ENCODE measurements around the gene SMARCAD1.
"Not testable (repeated sequence)": the region's sequence is repeated elsewhere in the genome, so short reads cannot be mapped to it uniquely, and the experiment has no call there.

DNA sequence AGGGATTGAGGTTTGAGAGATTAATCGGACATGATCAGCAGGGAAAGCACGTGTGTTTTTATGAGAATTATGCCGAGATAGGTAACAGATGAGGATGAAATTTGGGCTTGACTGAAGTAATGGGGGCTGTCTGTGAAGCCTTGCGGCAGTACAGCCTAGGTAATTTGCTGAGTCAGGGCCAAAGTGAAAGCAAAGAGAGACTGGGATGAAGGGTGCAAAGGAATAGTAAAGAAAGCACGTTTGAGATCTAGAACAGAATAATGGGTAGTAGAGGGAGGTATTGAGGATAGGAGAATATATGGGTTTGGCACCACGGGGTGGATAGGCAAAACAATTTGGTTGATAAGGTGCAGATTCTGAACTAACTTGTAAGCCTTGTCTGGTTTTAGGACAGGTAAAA is 87.8 kb downstream of the SMARCAD1 start:
- TF ChIP-seq, protein P1, sequence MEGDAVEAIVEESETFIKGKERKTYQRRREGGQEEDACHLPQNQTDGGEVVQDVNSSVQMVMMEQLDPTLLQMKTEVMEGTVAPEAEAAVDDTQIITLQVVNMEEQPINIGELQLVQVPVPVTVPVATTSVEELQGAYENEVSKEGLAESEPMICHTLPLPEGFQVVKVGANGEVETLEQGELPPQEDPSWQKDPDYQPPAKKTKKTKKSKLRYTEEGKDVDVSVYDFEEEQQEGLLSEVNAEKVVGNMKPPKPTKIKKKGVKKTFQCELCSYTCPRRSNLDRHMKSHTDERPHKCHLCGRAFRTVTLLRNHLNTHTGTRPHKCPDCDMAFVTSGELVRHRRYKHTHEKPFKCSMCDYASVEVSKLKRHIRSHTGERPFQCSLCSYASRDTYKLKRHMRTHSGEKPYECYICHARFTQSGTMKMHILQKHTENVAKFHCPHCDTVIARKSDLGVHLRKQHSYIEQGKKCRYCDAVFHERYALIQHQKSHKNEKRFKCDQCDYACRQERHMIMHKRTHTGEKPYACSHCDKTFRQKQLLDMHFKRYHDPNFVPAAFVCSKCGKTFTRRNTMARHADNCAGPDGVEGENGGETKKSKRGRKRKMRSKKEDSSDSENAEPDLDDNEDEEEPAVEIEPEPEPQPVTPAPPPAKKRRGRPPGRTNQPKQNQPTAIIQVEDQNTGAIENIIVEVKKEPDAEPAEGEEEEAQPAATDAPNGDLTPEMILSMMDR (IDR thresholded peaks at IDR 0.05) = not testable (repeated sequence)
- TF ChIP-seq POLR2A (IDR thresholded peaks at IDR 0.05) = not testable (repeated sequence)

Measured in upper lobe of left lung (tissue), 4 donors.